GM12878 (cell line): Measurements from ENCODE around the gene KPNA4. TPM values are rescaled to one million over a fixed set of nuclear protein-coding genes. Genes with fewer than 3 reads are reported as not detected.

Source experiments
- ATAC-seq: fragments of 200-7000 bp; cut with Tn5 transposase; 3 replicates; pipeline ENCODE4 v1.9.1; 2020; ENCODE audit warnings: mild to moderate bottlenecking, moderate library complexity
- BruUV-seq: library from RNA; stranded (reverse); fragments of 400-500 nt; replicated peaks from 2 replicates; lab custom pipeline; 2021; lab: Mats Ljungman, UMichigan
- CTCF ChIA-PET: fragments of 300-600 bp; sonication (Branson Sonifier 250); formaldehyde crosslinking; extraction: SDS; loops from one replicate; lab custom pipeline; 2021; ENCODE audit warnings: inconsistent platforms; lab: Yijun Ruan, JAX
- POLR2A ChIA-PET: fragments of 350-600 bp; formaldehyde crosslinking; extraction: SDS; loops from one replicate; lab custom pipeline; 2021; ENCODE audit warnings: inconsistent platforms; lab: Charles Lee
- RAD21 ChIA-PET: fragments of 300-600 bp; sonication (Branson Sonifier 250); formaldehyde crosslinking; loops from one replicate; lab custom pipeline; 2023; ENCODE audit warnings: antibody characterized with exemption; ENCODE audit not compliant: unreplicated experiment; lab: Charles Lee
- SMC1A ChIA-PET: fragments of 300-600 bp; sonication (Branson Sonifier 250); formaldehyde crosslinking; loops from one replicate; lab custom pipeline; 2023; ENCODE audit not compliant: unreplicated experiment, uncharacterized antibody; lab: Charles Lee
- DNase-seq: peaks from one replicate; pipeline ENCODE4 v3.0.0-alpha.2; 2011; ENCODE audit warnings: low read depth, low spot score
- FAIRE-seq: peaks from 3 replicates; lab custom pipeline; 2011; peaks lifted over from hg19 to GRCh38; lab: Jason Lieb, UNC
- H2AFZ ChIP-seq: 2 replicates; pipeline ENCODE4 v1.6.0; 2011; ENCODE audit warnings: low read depth, low read length, control low read depth; ENCODE audit not compliant: control insufficient read depth
- H3K27ac ChIP-seq: 2 replicates; pipeline ENCODE4 v1.5.1; 2011; ENCODE audit warnings: control low read depth; ENCODE audit not compliant: control insufficient read depth, insufficient read depth
- H3K27me3 ChIP-seq, 2 experiments: replicated peaks in 1 of 2; 2 replicates each; pipeline versions ENCODE4 v1.6.0 to v1.6.1; 2011; ENCODE audit warnings: low read length in 1 of 2; ENCODE audit not compliant: control insufficient read depth in 2 of 2, insufficient read depth in 2 of 2
- H3K36me3 ChIP-seq, 2 experiments: 2 replicates each; pipeline ENCODE4 v1.5.1; 2011; ENCODE audit warnings: low read length in 1 of 2; ENCODE audit not compliant: control insufficient read depth in 2 of 2, insufficient read depth in 2 of 2
- H3K4me1 ChIP-seq: 2 replicates; pipeline ENCODE4 v1.6.1; 2011; ENCODE audit warnings: mild to moderate bottlenecking, low read length, moderate library complexity, mixed read lengths; ENCODE audit not compliant: control insufficient read depth, insufficient read depth
- H3K4me2 ChIP-seq: 2 replicates; pipeline ENCODE4 v1.6.0; 2011; ENCODE audit warnings: control low read depth; ENCODE audit not compliant: control insufficient read depth, insufficient read depth
- H3K4me3 ChIP-seq: fragments of 200-600 bp; sonication (generic); 2 replicates; pipeline ENCODE4 v1.5.1; 2016
- H3K79me2 ChIP-seq: 2 replicates; pipeline ENCODE4 v1.6.0; 2011; ENCODE audit warnings: low read length; ENCODE audit not compliant: control insufficient read depth, insufficient read depth
- H3K9ac ChIP-seq: 2 replicates; pipeline ENCODE4 v1.8.0; 2011; ENCODE audit warnings: low read length, control low read depth, mixed read lengths; ENCODE audit not compliant: control insufficient read depth, insufficient read depth
- H3K9me3 ChIP-seq: replicated peaks from 3 replicates; pipeline ENCODE4 v1.5.1; 2011; ENCODE audit warnings: mild to moderate bottlenecking, low read length; ENCODE audit not compliant: control insufficient read depth, insufficient read depth
- H4K20me1 ChIP-seq: 2 replicates; pipeline ENCODE4 v1.6.0; 2011; ENCODE audit not compliant: control insufficient read depth, insufficient read depth
- FOXK2 ChIP-seq: fragments of 450-650 bp; IDR thresholded peaks from 2 replicates; pipeline ENCODE4 v1.6.1; 2017; ENCODE audit warnings: mild to moderate bottlenecking, moderate library complexity
- IRF3 ChIP-seq: fragments of 450-650 bp; IDR thresholded peaks from 2 replicates; pipeline ENCODE4 v1.6.1; 2014; ENCODE audit warnings: mild to moderate bottlenecking
- IRF4 ChIP-seq: IDR thresholded peaks from 2 replicates; pipeline ENCODE4 v1.6.1; 2011; ENCODE audit warnings: low read depth, low read length
- MXI1 ChIP-seq: fragments of 150-350 bp; IDR thresholded peaks from 2 replicates; pipeline ENCODE4 v1.6.1; 2011; ENCODE audit warnings: low read depth, mild to moderate bottlenecking, inconsistent platforms, low read length, improper control_type of control experiment
- TCF7 ChIP-seq: IDR thresholded peaks from 2 replicates; pipeline ENCODE4 v1.6.1; 2014; ENCODE audit warnings: antibody characterized with exemption, borderline replicate concordance
- YBX1 ChIP-seq: fragments of 450-650 bp; IDR thresholded peaks from 2 replicates; pipeline ENCODE4 v1.6.1; 2016; ENCODE audit warnings: antibody characterized with exemption
- WGBS: methylation state at CpG from one replicate; pipeline ENCODE4 v1.1.6; 2016; ENCODE audit warnings: low lambda C conversion rate; ENCODE audit not compliant: insufficient replicate concordance, insufficient coverage; ENCODE audit errors: missing lambda C conversion rate; 5-methylcytosine and 5-hydroxymethylcytosine counted together
- in situ Hi-C: fragments of 300-500 bp; cut with MboI; formaldehyde crosslinking; loops from 9 replicates; pipeline ENCODE4 v1.14.3; 2018; ENCODE audit warnings: mixed read lengths
- intact Hi-C: fragments of 100-400 bp; cut with micrococcal nuclease; formaldehyde crosslinking; loops from one replicate; pipeline ENCODE4 v1.14.2; 2022; ENCODE audit not compliant: unreplicated experiment
- polyA plus RNA-seq, 11 experiments: library from polyadenylated mRNA; depleted of rRNA in 4 of 11; unstranded in 6 of 11; stranded (reverse) in 5 of 11; fragments of >200 nt; fragmentation: Nextera tagmentation in 4 of 11; fragmentation: Illumina TruSeq in 1 of 11; extraction: Ambion mirVana in 4 of 11; extraction: Trizol in 1 of 11; gene quantifications; 1 replicate in 1 of 11; 2 replicates in 10 of 11; pipeline versions ENCODE4 v1.2.1 to v1.2.3, GENCODE V29; 2011 to 2016; ENCODE audit warnings: inconsistent platforms in 2 of 11, missing spikeins in 2 of 11, low read depth in 1 of 11
- total RNA-seq, 4 experiments: library from RNA; depleted of rRNA in 3 of 4; stranded (reverse); fragments of >200 nt in 3 of 4; fragmentation: Illumina TruSeq in 1 of 4; extraction: Trizol in 1 of 4; gene quantifications; 2 replicates each; pipeline versions ENCODE4 v1.2.1 to v1.2.3, GENCODE V29; 2013 to 2021
- TF ChIP-seq, protein P1 (sequence below): IDR thresholded peaks from 2 replicates; pipeline ENCODE4 v1.6.1; 2012; ENCODE audit warnings: low read depth, low read length, improper control_type of control experiment

The KPNA4 gene
- total and polyA plus RNA-seq, 10 of the 15 experiments (the other 5 are each of a cell fraction or from before 2014, with no cell fraction given): 9.9 to 40.6 (median 18.1) TPM

GRCh38 chr3:160553827-160554226 is 11.5 kb downstream of the KPNA4 start:
- no peak for TF ChIP-seq IRF3
- TF ChIP-seq, protein P1, sequence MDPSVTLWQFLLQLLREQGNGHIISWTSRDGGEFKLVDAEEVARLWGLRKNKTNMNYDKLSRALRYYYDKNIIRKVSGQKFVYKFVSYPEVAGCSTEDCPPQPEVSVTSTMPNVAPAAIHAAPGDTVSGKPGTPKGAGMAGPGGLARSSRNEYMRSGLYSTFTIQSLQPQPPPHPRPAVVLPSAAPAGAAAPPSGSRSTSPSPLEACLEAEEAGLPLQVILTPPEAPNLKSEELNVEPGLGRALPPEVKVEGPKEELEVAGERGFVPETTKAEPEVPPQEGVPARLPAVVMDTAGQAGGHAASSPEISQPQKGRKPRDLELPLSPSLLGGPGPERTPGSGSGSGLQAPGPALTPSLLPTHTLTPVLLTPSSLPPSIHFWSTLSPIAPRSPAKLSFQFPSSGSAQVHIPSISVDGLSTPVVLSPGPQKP: no peak
- no peak for TF ChIP-seq YBX1
- TF ChIP-seq FOXK2: no peak
- no peak for TF ChIP-seq IRF4
- TF ChIP-seq MXI1: no peak
- no peak for TF ChIP-seq TCF7
- in situ Hi-C loops: no loop called here
- H2AFZ ChIP-seq: no peak overlapping the region
- H3K79me2 ChIP-seq: peaks cover 70% of the 10 kb centered on the region
- no peak for ATAC-seq
- intact Hi-C loops: no loop called here
- H3K4me1 ChIP-seq: no peaks in the 10 kb centered on the region
- H3K36me3 ChIP-seq: 0 out of 4 replicates have a peak, but pooled peaks cover 0 to 2% of the 10 kb centered on the region in 2 experiments
- CTCF ChIA-PET: interaction anchor here (2.7 kb wide), 1 partner anchor 9 kb away, joined by 10 read pairs; no protein-coding TSS in a partner anchor
- H3K4me2 ChIP-seq: no peak overlapping the region
- RAD21 ChIA-PET: no interaction called here
- DNase-seq: no peak
- no peaks in the 10 kb centered on the region for H4K20me1 ChIP-seq
- POLR2A ChIA-PET: interaction anchor here (1.6 to 3.8 kb wide), 2 partner anchors 9 to 11 kb away, joined by 6 to 18 read pairs; partner anchors contain the start of gene KPNA4
- H3K4me3 ChIP-seq: no peak overlapping the region
- no peak overlapping the region for H3K9ac ChIP-seq
- peaks cover 7% of the 10 kb centered on the region for H3K9me3 ChIP-seq
- SMC1A ChIA-PET: interaction anchor here (0.6 kb wide), 1 partner anchor 10 kb away, joined by 3 read pairs; no protein-coding TSS in a partner anchor
- WGBS: 0% methylated on average over 1 of the region's 1 CpG
- no peaks in the 10 kb centered on the region for H3K27me3 ChIP-seq
- no peak for FAIRE-seq
- no peak overlapping the region for H3K27ac ChIP-seq
- BruUV-seq: no TSS peak
